CD1c-positive myeloid dendritic cell (primary cell): ENCODE results near the gene SDR42E2.
"Not testable (repeated sequence)": the region's sequence is repeated elsewhere in the genome, so short reads cannot be mapped to it uniquely, and the experiment has no call there.

ENCODE experiments used
- DNase-seq: peaks from one replicate; pipeline ENCODE4 v3.0.0-alpha.2; 2016; ENCODE audit errors: extremely low spot score

SDR42E2 gene

DNA sequence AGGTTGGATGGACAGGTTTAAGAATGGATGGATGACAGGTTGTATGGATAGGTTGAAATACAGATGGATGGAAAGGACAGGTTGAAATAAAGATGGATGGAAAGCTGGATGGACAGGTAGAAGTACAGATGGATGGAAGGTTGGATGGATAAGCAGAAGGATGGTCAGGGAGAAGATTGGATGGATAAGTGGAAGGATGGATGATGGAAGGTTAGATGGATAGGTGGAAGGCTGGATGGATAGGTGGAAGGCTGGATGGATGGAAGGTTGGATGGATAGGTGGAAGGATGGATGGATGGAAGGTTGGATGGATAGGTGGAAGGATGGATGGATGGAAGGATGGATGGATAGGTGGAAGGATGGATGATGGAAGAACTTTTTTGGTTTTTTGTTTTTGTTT is 905 bp upstream of the SDR42E2 start:
- DNase-seq, result no peak

DNA sequence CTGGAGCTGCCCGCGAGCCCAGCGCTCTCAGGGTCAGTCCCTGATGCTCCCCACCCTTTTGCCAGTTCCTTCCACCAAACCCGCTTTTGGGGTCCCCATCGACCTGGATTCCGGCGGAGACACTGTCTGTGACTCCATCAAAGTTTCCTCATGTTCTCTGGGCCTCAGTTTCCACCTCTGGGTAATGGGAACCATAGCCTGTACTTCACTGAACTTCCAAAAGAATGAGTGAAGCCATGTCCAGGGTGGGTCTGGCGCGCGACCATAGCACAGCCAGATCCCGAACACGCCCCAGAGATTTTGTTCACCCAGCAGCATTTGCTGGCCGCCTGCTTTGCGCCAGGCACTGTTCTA is 327 bp downstream of the SDR42E2 start:
- no peak for DNase-seq

DNA sequence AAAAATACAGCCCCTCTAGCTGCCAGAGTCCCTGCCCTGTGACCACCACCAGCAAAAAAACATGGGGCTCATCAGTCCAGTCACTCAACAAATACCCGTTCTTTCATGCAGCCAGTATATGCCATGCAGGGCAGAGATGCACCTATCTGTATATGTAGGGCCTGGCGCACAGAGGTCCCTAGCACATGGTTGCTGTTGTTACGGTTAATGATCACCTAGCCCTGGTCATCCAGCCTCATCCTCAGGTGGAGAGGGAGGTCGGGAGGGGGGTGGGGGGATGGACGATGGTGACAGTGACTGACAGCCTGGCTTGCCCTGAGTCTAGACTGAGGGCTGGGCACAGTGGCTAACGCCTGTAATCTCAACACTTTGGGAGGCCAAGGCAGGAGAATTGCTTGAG is 1.5 kb downstream of the SDR42E2 start:
- no peak for DNase-seq

DNA sequence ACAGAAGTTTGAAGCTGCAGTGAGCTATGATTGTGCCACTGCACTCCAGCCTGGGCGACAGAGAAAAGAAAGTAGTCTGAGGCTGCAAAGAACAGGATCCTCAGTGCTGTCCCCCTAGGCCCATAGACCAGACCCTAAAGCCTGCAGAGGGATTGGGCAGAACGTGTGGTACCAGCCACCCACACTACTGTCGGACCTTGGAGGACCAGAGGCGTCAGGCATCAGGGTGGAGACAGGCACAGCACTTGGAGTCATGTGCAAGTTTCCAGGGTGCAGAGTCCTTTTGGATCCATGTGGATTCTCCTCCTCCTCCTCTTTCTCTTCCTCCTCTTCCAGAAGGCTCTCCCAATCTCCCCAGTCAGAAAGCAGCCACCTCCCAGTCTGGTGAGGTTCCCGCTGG is 2.2 kb downstream of the SDR42E2 start:
- DNase-seq, result no peak

DNA sequence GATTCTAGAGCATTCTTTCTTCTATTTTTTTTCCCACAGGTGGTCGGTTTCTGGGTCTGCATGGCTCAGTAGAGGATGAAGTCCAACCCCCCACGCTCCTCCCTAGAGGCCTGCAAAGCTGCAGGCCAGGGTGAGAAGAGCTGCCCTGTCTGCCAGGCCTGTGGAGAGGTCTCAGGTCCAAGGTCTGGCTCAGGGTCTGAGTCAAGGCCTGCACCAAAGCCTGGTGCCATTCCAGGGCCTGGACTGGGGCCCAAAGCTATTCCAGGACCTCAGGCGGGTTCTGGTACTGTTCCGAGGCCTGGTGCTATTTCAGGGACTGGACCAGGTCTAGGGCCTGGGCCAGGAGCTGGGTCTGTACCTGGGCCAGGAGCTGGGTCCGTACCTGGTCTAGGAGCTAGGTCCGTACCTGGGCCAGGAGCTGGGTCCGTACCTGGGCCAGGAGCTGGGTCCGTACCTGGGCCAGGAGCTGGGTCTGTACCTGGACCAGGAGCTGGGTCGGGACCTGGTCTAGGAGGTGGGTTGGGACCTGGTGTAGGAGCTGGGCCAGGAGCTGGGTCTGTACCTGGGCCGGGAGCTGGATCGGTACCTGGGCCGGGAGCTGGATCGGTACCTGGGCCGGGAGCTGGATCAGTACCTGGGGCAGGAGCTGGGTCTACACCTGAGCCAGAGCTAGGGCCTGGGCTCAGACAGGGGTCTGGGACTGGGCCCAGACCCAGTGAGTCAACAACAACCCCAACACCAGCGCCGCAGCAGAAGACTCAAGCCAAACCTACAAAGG is 3.4 kb downstream of the SDR42E2 start:
- no peak for DNase-seq

GRCh38 chr16:22171953-22172352 is 9.6 kb downstream of the SDR42E2 start:
- no peak for DNase-seq

DNA sequence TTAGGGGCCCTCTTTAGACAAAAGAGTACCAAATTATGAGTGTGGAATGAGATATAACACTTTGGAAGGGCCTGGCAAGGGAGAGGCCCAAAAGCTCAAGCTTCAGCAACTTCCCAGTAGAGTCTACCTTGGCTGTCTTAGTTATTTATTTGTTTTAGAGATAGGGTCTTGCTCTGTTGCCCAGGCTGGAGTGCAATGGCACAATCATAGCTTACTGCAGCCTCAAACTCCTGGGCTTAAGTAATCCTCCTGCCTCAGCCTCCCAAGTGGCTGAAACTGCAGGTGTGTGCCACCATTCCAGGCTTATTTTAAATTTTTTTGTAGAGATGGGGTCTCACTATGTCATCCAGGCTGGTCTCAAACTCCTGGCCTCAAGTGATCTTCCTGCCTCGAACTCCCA is 10.3 kb downstream of the SDR42E2 start:
- not testable (repeated sequence) for DNase-seq

DNA sequence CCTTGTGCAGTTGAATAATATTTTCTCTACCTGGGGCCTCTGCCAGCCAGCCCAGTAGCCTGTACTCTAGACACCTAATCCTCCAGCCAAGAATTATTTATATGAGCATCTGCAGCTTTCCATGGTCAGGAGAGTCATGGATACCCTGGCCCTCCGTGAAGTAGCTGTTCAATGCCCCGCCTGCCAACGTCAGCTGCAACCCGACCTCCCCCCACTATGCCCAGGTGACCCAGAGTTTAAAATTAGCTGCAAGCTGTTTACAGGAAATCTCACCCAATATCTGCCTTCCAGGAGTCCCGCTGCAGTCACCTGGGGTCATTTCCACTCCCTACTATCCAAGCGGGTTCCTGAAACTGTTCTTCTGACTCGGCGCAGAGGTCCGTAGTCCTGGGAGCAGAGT is 12.3 kb downstream of the SDR42E2 start:
- DNase-seq, result no peak

DNA sequence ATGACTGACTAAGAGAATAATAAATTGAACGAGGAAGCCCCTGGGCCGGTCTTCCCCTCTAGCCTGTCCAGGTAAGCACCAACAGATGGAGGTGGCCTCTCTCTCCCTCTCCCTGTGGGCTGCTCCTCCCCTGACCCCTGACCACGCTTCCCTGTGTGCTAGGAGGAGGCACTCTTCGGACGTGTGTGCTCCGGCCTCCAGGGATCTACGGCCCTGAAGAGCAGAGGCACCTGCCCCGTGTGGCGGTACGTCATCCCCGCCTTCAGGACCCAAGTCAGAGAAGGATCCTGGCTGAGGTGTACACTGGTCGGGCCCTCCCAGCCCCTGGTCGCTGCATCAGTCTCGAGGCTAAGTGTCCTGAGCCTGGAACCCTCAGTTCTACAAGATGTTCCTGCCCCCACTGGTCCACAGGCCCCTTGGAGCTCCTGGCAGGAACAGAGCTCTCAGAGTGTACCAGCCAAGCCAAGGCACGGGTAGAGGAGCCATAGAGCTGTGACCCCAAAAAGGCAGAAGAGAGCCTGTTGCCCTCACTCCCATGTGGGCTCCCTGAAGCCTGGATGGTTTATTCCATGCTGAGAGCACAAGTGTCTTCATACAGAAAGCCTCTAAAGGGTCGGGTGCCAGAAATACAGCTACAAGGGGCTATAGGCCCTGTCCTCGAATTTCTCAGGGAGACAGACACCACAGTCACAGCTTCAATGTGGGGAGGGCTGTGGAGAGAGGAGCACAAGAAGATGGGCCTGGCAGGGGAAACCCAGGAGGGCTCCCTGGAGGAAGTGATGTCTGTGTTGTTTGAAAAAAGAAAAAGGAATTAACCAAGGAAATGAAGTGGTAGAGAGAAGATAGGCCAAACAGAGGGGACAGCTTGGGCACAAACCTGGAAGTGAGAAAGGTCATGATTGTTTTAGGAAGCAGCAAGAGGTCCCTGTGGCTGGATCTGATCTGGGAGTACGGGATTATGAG is 15.9 kb downstream of the SDR42E2 start:
- no peak for DNase-seq

GRCh38 chr16:22181426-22181825 is 19.1 kb downstream of the SDR42E2 start:
- no peak for DNase-seq

GRCh38 chr16:22181843-22182242 is 19.5 kb downstream of the SDR42E2 start:
- DNase-seq, result no peak

GRCh38 chr16:22183335-22183734 is 21.0 kb downstream of the SDR42E2 start:
- DNase-seq, result no peak

DNA sequence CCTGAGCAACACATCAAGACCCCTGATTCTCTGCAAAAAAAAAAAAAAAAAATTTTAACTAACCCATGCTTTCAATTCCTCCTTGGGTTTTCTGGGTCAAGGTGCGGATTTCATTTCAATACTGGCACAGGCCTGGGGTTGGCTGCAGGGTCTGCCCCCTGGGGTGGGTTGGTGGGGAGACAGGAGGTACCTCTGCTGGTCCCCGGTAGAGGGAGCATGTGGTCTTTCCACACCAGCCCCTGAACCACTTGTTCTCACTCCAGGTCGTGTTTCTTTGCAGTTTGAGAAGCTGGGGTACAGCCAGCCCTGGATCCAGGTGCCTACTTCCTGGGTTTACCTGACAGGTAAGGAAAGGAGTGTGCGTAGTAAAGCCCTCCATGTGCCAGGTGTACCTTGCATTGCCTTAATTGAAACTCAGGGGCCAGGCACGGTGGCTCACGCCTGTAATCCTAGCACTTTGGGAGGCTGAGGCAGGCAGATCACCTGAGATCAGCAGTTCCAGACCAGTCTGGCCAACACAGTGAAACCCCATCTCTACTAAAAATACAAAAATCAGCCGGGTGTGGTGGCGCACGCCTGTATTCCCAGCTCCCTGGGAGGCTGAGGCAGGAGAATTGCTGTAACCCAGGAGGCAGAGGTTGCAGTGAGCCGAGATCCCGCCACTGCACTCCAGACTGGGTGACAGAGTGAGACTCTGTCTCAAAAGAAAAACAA is 21.8 kb downstream of the SDR42E2 start:
- DNase-seq, result no peak

GRCh38 chr16:22184615-22184968 is 22.3 kb downstream of the SDR42E2 start:
- DNase-seq, result no peak

DNA sequence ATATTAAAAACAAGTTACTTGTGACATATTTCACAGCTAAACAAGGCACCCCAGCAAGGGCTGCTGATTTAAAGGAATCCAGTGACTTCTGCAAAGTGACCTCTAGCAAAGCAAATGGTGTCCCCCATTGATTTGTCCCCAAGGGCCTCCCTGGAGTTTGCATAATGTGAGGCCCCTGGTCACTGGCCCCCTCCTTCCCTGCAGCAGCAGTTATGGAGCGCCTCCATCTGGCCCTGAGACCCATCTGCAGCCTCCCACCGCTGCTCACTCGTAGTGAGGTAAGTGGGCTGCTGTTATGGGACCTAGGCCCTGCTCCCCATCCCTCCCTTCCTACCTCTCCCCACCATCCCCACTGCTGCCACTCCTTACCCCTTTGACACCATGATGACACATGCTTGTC is 24.2 kb downstream of the SDR42E2 start:
- no peak for DNase-seq

GRCh38 chr16:22188267-22188594 is 25.9 kb downstream of the SDR42E2 start:
- no peak for DNase-seq

DNA sequence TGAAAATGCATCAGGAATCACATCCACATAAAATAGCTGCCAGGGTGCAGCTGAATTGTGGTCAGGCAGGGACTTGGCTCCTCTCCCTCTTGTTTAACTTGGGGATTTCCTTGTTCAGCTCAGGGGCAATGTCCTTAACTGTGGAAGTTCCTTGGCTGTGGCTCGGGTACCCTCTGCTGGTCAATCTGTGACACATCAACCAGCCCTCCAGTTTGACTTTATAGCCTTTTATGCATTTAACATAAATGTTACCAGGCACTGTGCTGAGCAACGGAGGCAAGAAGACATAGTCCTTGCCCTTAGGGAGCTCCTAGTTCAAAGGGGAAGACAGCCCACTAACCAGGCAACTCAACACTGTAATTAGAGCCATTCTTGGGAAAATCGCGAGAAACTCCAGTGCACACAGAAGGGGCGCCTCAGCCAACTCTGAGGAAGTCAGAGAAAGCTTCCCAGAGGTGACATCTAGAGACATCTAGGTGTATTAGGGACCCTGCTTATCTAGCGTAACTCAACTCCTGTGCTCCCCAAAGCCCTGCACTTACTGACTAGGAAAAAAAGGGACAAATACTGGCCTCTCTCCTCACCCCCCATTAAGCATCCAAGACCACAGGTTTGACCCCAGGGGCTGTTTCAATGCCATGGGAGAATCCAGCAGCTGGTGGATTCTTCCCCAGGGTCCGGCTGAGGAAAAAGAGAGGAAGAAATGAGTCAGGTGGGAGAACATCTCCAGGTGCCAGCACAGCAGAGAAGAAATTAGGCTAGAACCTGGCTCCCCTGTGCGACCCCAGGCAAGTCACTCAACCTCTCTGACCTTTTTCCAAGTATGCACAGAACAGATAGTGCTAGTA is 26.5 kb downstream of the SDR42E2 start:
- peak; percentile 81 for DNase-seq

GRCh38 chr16:22189473-22190080 is 27.3 kb downstream of the SDR42E2 start:
- DNase-seq, result no peak

DNA sequence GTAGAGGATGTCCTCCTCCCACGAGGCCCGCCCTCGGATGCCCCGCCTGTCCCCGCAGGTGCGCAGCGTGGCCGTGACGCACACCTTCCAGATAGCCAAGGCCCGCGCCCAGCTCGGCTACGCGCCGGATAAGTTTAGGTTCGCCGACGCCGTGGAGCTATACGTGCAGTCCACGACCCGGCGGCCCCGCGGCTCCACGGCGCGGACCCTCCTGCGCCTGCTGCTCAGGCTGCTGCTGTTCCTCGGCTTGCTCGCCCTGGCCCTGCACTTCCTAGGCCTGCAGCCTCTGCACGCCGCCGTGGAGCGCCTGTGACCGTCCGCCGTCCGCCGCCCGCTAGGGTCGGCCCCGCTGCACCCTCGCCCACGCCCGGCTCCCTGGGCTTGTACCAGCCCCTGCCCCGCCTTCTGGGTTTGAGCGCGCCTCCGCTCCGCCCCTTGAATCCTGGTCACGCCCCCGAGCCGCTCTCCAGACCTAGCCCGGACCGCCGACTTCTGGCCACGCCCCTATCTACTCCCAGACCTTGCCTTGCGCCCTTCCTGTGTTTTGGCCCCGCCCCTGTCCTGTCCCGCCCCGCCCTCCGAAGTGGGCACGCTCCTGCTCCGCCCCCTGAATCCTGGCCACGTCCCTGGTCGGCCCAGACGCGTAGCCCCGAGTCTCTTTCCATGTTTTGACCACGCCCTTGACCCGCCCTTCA is 27.9 kb downstream of the SDR42E2 start:
- DNase-seq, result peak; percentile 99

GRCh38 chr16:22190776-22191531 is 28.6 kb downstream of the SDR42E2 start:
- DNase-seq, result peak; percentile 99
